ENCODE data around the gene ARHGAP22.
"Not testable (repeated sequence)": the region's sequence is repeated elsewhere in the genome, so short reads cannot be mapped to it uniquely, and the experiment has no call there.

ARHGAP22 gene

DNA sequence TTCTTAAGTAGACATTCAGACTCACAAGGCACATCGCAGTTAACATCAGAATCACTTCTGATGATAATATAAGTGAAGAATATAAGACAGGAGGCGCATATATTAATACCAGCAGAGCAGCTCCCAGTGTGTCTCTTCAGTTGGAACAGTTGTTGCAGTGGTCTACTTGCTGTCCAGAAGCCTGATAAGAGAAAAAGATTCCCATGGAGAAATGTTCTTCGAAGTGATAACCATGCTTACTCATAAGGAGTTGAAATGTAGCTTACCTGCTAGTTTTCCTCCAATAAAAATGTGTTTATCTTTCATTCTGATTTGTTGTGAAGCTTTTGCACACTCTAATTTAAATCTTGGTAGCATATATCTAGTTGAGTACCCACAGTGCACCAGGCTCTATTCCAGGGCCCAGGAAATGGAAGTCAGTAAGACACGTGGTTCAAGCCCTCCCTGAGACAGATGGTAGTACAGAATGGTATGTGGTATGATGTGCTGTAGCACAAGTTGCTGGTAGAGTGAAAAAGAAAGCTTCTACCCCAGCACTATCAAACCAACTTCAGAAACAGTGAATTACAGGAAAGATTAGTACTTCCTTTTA is 174.4 kb downstream of the ARHGAP22 start:
- in situ Hi-C loops (cut with MboI; ENCODE audit: low sequenced_read_pairs, unreplicated experiment): no loop called here
- DNase-seq (ENCODE audit: low spot score): no peak
- TF ChIP-seq, protein P1, sequence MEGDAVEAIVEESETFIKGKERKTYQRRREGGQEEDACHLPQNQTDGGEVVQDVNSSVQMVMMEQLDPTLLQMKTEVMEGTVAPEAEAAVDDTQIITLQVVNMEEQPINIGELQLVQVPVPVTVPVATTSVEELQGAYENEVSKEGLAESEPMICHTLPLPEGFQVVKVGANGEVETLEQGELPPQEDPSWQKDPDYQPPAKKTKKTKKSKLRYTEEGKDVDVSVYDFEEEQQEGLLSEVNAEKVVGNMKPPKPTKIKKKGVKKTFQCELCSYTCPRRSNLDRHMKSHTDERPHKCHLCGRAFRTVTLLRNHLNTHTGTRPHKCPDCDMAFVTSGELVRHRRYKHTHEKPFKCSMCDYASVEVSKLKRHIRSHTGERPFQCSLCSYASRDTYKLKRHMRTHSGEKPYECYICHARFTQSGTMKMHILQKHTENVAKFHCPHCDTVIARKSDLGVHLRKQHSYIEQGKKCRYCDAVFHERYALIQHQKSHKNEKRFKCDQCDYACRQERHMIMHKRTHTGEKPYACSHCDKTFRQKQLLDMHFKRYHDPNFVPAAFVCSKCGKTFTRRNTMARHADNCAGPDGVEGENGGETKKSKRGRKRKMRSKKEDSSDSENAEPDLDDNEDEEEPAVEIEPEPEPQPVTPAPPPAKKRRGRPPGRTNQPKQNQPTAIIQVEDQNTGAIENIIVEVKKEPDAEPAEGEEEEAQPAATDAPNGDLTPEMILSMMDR (IDR thresholded peaks at IDR 0.05; ENCODE audit: borderline replicate concordance, control extremely low read depth, extremely low read depth, insufficient read depth, missing control alignments): no peak

DNA sequence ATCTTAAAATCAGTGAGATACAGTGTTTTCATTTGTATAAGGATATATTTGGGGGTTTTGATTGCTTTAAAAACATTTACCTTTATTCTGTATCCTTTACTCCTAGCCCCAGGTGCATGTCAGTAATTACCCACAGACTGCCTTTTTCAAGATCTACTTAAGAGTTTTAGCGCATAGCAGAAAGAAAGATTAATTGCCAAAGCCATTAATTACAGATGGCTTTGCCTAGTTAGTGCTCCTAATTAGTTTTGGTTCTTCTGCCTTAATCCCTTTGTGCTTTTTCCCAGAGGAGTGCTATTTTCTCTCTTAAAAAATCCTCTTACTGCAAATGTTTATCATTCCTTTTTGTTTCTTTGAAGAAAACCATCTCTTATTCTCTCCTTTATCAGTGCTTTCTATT is 175.6 kb downstream of the ARHGAP22 start:
- in situ Hi-C loops (cut with MboI; ENCODE audit: low sequenced_read_pairs, unreplicated experiment): no loop called here
- no peak for DNase-seq (ENCODE audit: low spot score)
- TF ChIP-seq, protein P1 (IDR thresholded peaks at IDR 0.05; ENCODE audit: borderline replicate concordance, control extremely low read depth, extremely low read depth, insufficient read depth, missing control alignments): no peak

GRCh38 chr10:48428896-48429295 is 176.0 kb downstream of the ARHGAP22 start:
- TF ChIP-seq, protein P1 (IDR thresholded peaks at IDR 0.05; ENCODE audit: borderline replicate concordance, control extremely low read depth, extremely low read depth, insufficient read depth, missing control alignments): no peak
- DNase-seq (ENCODE audit: low spot score): no peak
- in situ Hi-C loops (cut with MboI; ENCODE audit: low sequenced_read_pairs, unreplicated experiment): no loop called here

DNA sequence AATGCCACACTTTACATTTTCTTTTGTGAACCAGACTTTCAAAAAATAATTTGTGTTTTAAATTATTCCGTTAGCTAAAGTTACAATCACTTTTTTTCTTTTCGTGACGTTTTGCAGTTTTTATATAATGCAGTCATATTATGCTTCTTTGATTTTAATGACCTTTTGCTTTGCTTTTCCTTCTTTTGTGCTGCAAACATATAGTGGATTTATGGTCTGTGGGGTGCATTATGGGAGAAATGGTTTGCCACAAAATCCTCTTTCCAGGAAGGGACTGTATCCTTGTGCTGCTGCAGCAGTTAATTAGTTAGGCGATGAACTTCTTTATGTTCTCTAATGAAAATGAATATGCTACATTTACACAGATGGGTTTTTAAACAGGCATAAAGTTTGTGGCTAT is 181.0 kb downstream of the ARHGAP22 start:
- TF ChIP-seq, protein P1 (IDR thresholded peaks at IDR 0.05; ENCODE audit: borderline replicate concordance, control extremely low read depth, extremely low read depth, insufficient read depth, missing control alignments): no peak
- in situ Hi-C loops (cut with MboI; ENCODE audit: low sequenced_read_pairs, unreplicated experiment): no loop called here
- no peak for DNase-seq (ENCODE audit: low spot score)

DNA sequence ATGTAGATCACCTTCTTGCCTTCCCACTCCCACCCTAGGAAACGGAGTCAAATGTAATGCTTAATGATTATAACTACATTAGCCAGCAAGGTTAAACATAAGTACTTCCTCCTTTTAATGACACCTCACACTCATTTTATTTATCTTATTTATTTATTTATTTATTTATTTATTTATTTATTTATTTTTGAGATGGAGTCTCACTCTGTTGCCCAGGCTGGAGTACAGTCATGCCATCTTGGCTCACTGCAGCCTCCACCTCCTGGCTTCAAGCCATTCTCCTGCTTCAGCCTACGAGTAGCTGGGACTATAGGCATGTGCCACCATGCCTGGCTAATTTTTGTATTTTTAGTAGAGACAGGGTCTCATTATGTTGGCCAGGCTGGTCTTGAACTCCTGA is 183.0 kb downstream of the ARHGAP22 start:
- in situ Hi-C loops (cut with MboI; ENCODE audit: low sequenced_read_pairs, unreplicated experiment); DNase-seq (ENCODE audit: low spot score): not testable (repeated sequence)

DNA sequence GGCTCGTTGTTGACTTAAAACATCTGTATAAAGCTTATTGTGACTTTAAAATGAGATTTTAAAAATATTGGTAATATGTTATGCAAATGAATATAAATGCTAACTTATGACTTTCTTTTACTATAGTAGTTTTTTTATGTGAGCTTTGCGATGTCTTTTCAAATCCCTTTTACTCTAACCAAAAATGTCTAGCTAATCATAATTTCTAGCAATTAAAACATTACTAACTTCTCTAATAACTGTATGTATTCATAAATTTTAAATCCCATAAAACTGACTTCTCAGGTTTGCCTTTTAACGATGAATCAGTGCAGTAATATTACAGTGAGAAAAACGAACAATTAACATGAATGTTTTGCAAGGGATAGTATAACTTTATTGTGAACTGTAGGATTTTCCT is 185.2 kb downstream of the ARHGAP22 start:
- in situ Hi-C loops (cut with MboI; ENCODE audit: low sequenced_read_pairs, unreplicated experiment): no loop called here

DNA sequence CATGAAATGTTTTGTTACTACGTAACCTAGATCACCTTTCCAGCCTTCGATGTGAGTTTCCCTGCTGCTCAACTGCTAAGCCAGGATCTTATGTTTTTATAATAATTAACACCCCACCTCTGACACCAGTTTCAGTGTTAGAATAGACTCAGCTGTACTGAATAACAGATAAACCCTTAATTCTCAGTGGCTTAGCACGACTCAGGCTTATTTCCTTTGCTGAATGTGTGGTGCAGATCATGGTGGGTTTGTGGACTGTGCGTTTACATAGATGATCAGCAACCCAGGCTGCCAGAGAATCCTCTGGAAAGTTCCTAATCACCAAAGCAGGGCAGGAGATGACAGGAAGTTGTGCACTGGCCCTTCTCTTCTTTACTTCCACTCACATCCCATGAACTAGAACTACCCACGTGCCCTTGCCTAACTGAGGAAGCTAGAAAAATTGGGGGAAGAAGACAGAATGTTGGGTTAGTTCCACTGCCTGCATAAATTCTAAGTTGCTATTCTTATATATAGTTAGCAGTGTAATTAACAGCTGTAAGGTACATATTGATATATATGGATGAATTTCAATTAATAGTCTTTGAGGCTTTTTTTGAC is 186.6 kb downstream of the ARHGAP22 start:
- in situ Hi-C loops (cut with MboI; ENCODE audit: low sequenced_read_pairs, unreplicated experiment): no loop called here
- DNase-seq (ENCODE audit: low spot score): no peak

More for the DNA sequence above, 185.2 kb downstream of the ARHGAP22 start:
- TF ChIP-seq, protein P1 (IDR thresholded peaks at IDR 0.05; ENCODE audit: borderline replicate concordance, control extremely low read depth, extremely low read depth, insufficient read depth, missing control alignments): no peak
- DNase-seq (ENCODE audit: low spot score): no peak

More for the DNA sequence above, 186.6 kb downstream of the ARHGAP22 start:
- TF ChIP-seq, protein P1 (IDR thresholded peaks at IDR 0.05; ENCODE audit: borderline replicate concordance, control extremely low read depth, extremely low read depth, insufficient read depth, missing control alignments): no peak
